Measurements from ENCODE around the gene PIEZO2. TPM values are rescaled to one million over a fixed set of nuclear protein-coding genes. Genes with fewer than 3 reads are reported as not detected.
"Not testable (repeated sequence)": the region's sequence is repeated elsewhere in the genome, so short reads cannot be mapped to it uniquely, and the experiment has no call there.

The PIEZO2 gene
- total RNA-seq, 1 experiment from 2014 or later = 11.1 TPM

- H3K27me3 ChIP-seq = no peaks in the 10 kb centered on the region
- DNase-seq = peak; percentile 57
These were observed 225.8 kb downstream of the PIEZO2 start for GRCh38 chr18:10923551-10924070.

GRCh38 chr18:10923141-10923540, 226.2 kb downstream of the PIEZO2 start:
- Histone ChIP-seq H3K9me3 (no peaks in the 10 kb centered on the region), H3K4me3 (no peak overlapping the region), H3K27me3 (no peaks in the 10 kb centered on the region), H3K36me3 (no peaks in the 10 kb centered on the region; the same call in 1 of the 2 replicates)
- no peak for DNase-seq

More at GRCh38 chr18:10923551-10924070, 225.8 kb downstream of the PIEZO2 start:
- H3K9me3 ChIP-seq = no peaks in the 10 kb centered on the region
- H3K36me3 ChIP-seq = no peaks in the 10 kb centered on the region; the same call in 1 of the 2 replicates
- no peak overlapping the region for H3K4me3 ChIP-seq

GRCh38 chr18:10922712-10923111, 226.7 kb downstream of the PIEZO2 start:
- not testable (repeated sequence) for H3K27me3 ChIP-seq, DNase-seq, H3K36me3 ChIP-seq, H3K9me3 ChIP-seq, H3K4me3 ChIP-seq

GRCh38 chr18:10920309-10920708, 229.1 kb downstream of the PIEZO2 start:
- DNase-seq, H3K36me3 ChIP-seq, H3K9me3 ChIP-seq, H3K27me3 ChIP-seq, H3K4me3 ChIP-seq: not testable (repeated sequence)

- no peaks in the 10 kb centered on the region for H3K9me3 ChIP-seq
- no peak overlapping the region for H3K4me3 ChIP-seq
- H3K27me3 ChIP-seq = no peaks in the 10 kb centered on the region
- H3K36me3 ChIP-seq = peaks cover 7% of the 10 kb centered on the region
- no peak for DNase-seq
These were observed 229.5 kb downstream of the PIEZO2 start for GRCh38 chr18:10919851-10920250.

- peaks cover 7% of the 10 kb centered on the region for H3K36me3 ChIP-seq
- no peak for DNase-seq
- no peaks in the 10 kb centered on the region for H3K9me3 ChIP-seq
- H3K27me3 ChIP-seq = no peaks in the 10 kb centered on the region
- no peak overlapping the region for H3K4me3 ChIP-seq
These were observed 232.5 kb downstream of the PIEZO2 start for GRCh38 chr18:10916865-10917264.

GRCh38 chr18:10916387-10916786, 233.0 kb downstream of the PIEZO2 start:
- Histone ChIP-seq H3K4me3 (no peak overlapping the region), H3K27me3 (no peaks in the 10 kb centered on the region), H3K9me3 (no peaks in the 10 kb centered on the region), H3K36me3 (peaks cover 7% of the 10 kb centered on the region)
- no peak for DNase-seq

GRCh38 chr18:10915748-10916147, 233.6 kb downstream of the PIEZO2 start:
- not testable (repeated sequence) for H3K27me3 ChIP-seq, DNase-seq, H3K36me3 ChIP-seq, H3K4me3 ChIP-seq, H3K9me3 ChIP-seq

- H3K4me3 ChIP-seq, H3K9me3 ChIP-seq, H3K27me3 ChIP-seq, DNase-seq: not testable (repeated sequence)
- peaks cover 17% of the 10 kb centered on the region for H3K36me3 ChIP-seq
These were observed 234.8 kb downstream of the PIEZO2 start for GRCh38 chr18:10914610-10915009.

- no peak for DNase-seq
- Histone ChIP-seq H3K9me3 (no peaks in the 10 kb centered on the region), H3K27me3 (no peaks in the 10 kb centered on the region)
These were observed 235.4 kb downstream of the PIEZO2 start for GRCh38 chr18:10913919-10914318.

GRCh38 chr18:10912790-10913545, 236.4 kb downstream of the PIEZO2 start:
- H3K36me3 ChIP-seq = peaks cover 34% of the 10 kb centered on the region
- H3K27me3 ChIP-seq = no peaks in the 10 kb centered on the region
- peak; percentile 86 for DNase-seq
- no peak overlapping the region for H3K4me3 ChIP-seq
- no peaks in the 10 kb centered on the region for H3K9me3 ChIP-seq

More at GRCh38 chr18:10913919-10914318, 235.4 kb downstream of the PIEZO2 start:
- H3K36me3 ChIP-seq = peaks cover 24% of the 10 kb centered on the region
- H3K4me3 ChIP-seq = no peak overlapping the region

GRCh38 chr18:10909724-10910123, 239.6 kb downstream of the PIEZO2 start:
- DNase-seq = no peak

GRCh38 chr18:10908760-10909159, 240.6 kb downstream of the PIEZO2 start:
- DNase-seq = no peak
- Histone ChIP-seq H3K9me3 (no peaks in the 10 kb centered on the region), H3K4me3 (no peak overlapping the region), H3K36me3 (peaks cover 35% of the 10 kb centered on the region), H3K27me3 (no peaks in the 10 kb centered on the region)

More at GRCh38 chr18:10909724-10910123, 239.6 kb downstream of the PIEZO2 start:
- Histone ChIP-seq H3K36me3 (peaks cover 34% of the 10 kb centered on the region), H3K4me3 (no peak overlapping the region), H3K9me3 (no peaks in the 10 kb centered on the region), H3K27me3 (no peaks in the 10 kb centered on the region)

- Histone ChIP-seq H3K36me3 (peaks cover 35% of the 10 kb centered on the region), H3K27me3 (no peaks in the 10 kb centered on the region), H3K4me3 (no peak overlapping the region), H3K9me3 (no peaks in the 10 kb centered on the region)
- DNase-seq = no peak
These were observed 241.6 kb downstream of the PIEZO2 start for GRCh38 chr18:10907749-10908148.

- DNase-seq = no peak
- Histone ChIP-seq H3K27me3 (no peaks in the 10 kb centered on the region), H3K36me3 (peaks cover 5% of the 10 kb centered on the region), H3K4me3 (no peak overlapping the region), H3K9me3 (no peaks in the 10 kb centered on the region)
These were observed 248.0 kb downstream of the PIEZO2 start for GRCh38 chr18:10901329-10901728.

GRCh38 chr18:10900435-10900834, 248.9 kb downstream of the PIEZO2 start:
- no peak for DNase-seq
- no peaks in the 10 kb centered on the region for H3K9me3 ChIP-seq
- peaks cover 8% of the 10 kb centered on the region for H3K36me3 ChIP-seq
- H3K27me3 ChIP-seq = no peaks in the 10 kb centered on the region
- H3K4me3 ChIP-seq = no peak overlapping the region

- H3K9me3 ChIP-seq = no peaks in the 10 kb centered on the region
- H3K36me3 ChIP-seq = peaks cover 11% of the 10 kb centered on the region
- DNase-seq = no peak
- no peak overlapping the region for H3K4me3 ChIP-seq
- no peaks in the 10 kb centered on the region for H3K27me3 ChIP-seq
These were observed 249.9 kb downstream of the PIEZO2 start for GRCh38 chr18:10899481-10899880.

GRCh38 chr18:10898417-10898974, 250.9 kb downstream of the PIEZO2 start:
- Histone ChIP-seq H3K36me3 (peaks cover 11% of the 10 kb centered on the region), H3K9me3 (no peaks in the 10 kb centered on the region), H3K27me3 (no peaks in the 10 kb centered on the region), H3K4me3 (no peak overlapping the region)
- no peak for DNase-seq

Measured in MG63 (cell line).